SIG-M5 treated with dmso at 0.1 percent for 504 hours (cell line): ENCODE results near the gene KRTAP10-6.
"Not testable (repeated sequence)": the region's sequence is repeated elsewhere in the genome, so short reads cannot be mapped to it uniquely, and the experiment has no call there.

ENCODE experiments used
- DNase-seq: peaks from one replicate; lab custom pipeline; 2025; ENCODE audit not compliant: unreplicated experiment; lab: John Stamatoyannopoulos, UW

The KRTAP10-6 gene

DNA sequence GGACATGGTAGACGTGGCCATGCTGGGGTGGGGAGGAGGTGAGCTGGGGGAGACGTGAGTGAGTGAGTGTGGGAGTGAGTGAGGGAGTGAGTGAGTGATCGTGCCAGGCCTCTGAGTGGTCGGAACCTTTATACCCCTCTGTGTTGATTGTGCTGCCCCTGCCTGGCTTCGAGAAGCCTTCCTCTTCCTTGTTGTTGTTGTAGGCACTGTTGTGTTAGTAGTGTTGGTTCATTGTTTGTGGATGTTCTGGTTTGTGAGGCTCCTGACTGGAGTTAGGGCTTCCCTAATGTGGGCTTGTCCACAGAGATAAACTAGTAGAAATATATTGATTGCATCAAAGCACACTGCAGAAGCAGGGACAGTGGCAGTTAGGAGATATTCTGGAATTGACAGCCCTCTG, 33.6 kb downstream of the KRTAP10-6 start, which contains the start of gene KRTAP10-3:
KRTAP10-3 (minus strand) TSS at position 101 of the 400 bp plus-strand sequence; CDS start at position 21, 80 bp downstream.
- no peak for DNase-seq

DNA sequence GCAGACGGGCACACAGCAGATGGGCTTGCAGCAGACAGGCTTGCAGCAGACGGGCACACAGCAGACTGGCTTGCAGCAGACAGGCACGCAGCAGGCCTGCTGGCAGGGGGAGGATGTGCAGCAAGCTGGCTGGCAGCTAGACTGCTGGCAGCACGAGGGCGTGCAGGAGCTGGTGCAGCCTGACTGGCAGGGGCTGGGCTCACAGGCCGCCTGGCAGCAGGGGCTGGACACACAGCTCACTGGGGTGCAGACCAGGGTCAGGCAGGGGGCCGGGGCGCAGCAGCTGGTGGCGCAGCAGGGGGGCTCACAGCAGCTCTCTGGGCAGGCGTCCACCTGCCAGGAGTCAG, 34.0 kb downstream of the KRTAP10-6 start:
- DNase-seq, result not testable (repeated sequence)

GRCh38 chr21:44557491-44558328, 34.6 kb downstream of the KRTAP10-6 start:
- DNase-seq, result no peak

GRCh38 chr21:44556879-44557278, 35.4 kb downstream of the KRTAP10-6 start:
- no peak for DNase-seq

DNA sequence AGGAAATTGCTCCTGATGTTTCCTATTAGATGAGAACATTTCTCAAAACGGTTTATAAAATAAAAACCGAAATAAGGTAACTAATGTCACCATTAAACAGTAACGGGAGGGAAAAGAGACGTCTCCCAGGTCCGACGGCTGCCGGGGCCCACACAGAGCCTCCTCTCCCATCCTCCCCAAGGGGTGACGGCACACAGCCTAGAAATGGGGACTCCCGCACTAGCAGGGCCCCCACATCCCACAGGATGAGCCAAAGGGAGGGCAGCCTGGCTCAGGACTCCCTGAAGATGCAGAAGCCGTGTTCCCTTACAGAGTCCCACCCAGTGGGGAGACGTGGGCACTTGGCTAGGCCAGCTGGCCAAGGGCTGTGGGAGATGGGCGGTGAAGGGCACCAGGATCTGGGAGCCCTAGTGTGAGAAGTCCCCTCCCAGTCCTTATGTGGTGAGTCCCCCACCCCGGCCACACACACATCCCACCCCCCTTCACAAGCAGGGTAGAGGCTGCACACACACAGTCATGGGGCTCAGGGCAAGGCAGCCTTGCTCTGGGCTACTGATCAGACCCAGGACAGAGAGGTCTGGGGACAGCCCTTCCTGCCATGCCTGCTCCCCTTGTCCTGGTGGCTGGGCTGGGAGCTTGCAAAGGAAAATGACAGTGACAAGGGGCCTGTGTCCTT, 37.0 kb downstream of the KRTAP10-6 start:
- no peak for DNase-seq

DNA sequence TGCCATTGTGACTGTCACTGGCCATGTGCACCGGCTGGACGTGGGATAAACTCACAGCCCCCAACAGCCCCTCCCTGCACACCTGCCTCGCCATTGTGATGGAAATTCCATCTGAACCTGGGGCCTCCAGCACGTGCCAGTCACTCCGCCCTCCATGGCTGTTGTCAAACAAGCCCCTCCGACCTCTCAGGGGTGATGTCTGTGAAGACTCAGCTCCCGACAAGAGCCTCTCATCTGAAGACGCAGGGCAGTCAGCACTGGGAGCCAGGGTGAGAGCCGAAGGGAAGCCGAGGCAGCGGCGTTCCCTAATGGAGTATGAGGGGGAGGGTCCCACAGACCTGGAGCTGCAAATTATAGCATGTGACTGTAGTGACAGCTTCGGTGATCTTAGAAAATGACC, 39.6 kb downstream of the KRTAP10-6 start:
- DNase-seq, result no peak

GRCh38 chr21:44552136-44552535, 40.2 kb downstream of the KRTAP10-6 start:
- DNase-seq, result no peak

- DNase-seq, result no peak
These were observed 40.9 kb downstream of the KRTAP10-6 start, which contains the start of gene KRTAP10-2 for GRCh38 chr21:44551340-44551961. TSS of gene KRTAP10-2 (minus strand) at chr21:44551505. CDS start at chr21:44551458, 47 bp downstream.

DNA sequence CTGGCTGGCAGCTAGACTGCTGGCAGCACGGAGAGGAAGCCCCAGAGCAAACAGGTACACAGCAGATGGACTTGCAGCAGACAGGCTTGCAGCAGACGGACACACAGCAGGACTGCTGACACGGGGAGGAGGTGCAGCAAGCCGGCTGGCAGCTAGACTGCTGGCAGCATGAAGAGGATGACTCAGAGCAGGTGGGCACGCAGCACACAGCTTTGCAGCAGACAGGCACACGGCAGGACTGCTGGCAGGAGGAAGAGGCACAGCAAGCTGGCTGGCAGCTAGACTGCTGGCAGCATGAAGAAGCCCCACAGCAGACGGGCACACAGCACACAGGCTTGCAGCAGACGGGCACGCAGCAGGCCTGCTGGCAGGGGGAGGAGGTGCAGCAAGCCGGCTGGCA, 41.5 kb downstream of the KRTAP10-6 start:
- DNase-seq, result no peak

- not testable (repeated sequence) for DNase-seq
These were observed 42.0 kb downstream of the KRTAP10-6 start for GRCh38 chr21:44550285-44550684.

- no peak for DNase-seq
These were observed 42.6 kb downstream of the KRTAP10-6 start for GRCh38 chr21:44549525-44550211.

- no peak for DNase-seq
These were observed 43.4 kb downstream of the KRTAP10-6 start for GRCh38 chr21:44548922-44549321.

DNA sequence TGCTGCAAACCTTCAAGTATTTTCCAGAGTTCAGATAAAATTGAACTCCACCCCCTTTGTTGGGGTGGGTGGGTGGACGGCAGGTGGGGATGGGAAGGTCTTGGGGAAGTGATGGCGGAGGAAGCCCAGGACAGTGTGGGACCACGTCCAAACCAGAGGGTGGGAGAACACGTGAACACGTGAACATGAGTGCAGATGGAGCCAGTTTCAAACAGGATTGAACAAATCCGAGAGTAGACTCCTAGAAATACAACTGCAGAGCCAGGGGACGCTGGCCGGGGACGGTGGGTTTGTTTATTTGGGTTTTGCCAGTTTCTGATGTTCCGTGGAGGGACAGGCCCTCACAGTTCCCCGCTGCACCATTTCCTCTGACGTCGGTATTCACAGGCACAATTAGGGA, 43.9 kb downstream of the KRTAP10-6 start:
- DNase-seq, result no peak

- DNase-seq, result no peak
These were observed 44.5 kb downstream of the KRTAP10-6 start for GRCh38 chr21:44547656-44548331.

DNA sequence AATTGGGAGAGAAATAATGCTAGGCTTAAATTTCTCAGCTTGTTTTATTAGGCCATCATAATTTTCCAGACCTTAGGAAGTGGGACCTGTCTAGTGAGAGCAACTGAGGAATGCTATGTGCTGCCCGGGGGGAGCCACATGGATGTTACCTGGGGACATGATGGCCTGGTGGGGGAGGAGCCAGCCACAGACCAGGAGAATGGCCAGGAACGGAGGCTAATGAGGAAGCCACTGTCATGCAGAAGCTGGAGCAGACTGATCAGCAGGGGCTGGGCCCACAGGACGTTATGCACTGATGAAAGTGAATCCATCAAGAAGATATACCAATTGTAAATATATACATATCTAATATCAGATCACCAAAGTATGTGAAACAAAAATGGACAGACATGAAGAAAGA, 47.7 kb downstream of the KRTAP10-6 start:
- DNase-seq, result no peak

GRCh38 chr21:44542716-44543115, 49.6 kb downstream of the KRTAP10-6 start:
- no peak for DNase-seq
